Kidney tubule cell (primary cell): ENCODE measurements around the gene FRYL.
"Not testable (repeated sequence)": the region's sequence is repeated elsewhere in the genome, so short reads cannot be mapped to it uniquely, and the experiment has no call there.

ENCODE experiments used
- DNase-seq: peaks from one replicate; pipeline ENCODE4 v3.0.0-alpha.2; 2018; ENCODE audit warnings: low spot score

FRYL gene

DNA sequence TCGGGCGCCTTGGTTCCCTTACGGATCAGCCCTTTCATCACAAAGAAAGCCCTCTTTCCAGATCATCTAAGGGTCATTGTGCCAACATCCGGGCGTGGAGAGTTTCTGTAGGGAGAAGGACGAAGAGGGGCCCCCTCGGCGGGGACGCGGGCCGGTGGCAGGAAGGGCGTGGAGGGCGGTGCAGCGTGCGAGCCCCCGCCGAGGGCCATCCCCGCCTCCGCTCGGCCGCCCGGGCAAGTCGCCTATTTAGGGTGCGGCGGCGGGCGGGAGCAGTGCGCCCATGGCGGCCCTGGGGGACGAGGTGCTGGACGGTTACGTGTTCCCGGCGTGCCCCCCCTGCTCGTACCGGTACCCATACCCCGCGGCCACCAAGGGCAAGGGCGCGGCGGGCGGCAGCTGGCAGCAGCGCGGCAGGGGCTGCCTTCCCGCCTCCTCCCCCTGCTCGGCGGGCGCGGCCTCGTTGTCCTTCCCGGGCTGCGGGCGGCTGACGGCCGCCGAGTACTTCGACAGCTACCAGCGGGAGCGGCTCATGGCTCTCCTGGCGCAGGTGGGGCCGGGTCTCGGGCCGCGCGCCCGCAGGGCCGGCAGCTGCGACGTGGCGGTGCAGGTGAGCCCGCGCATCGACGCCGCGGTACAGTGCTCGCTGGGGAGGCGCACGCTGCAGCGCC lies 289.9 kb downstream of the FRYL start, which contains the start of gene ZAR1:
ZAR1 (plus strand) TSS at position 241 of the 668 bp plus-strand sequence; CDS start at position 281, 40 bp downstream.
- DNase-seq: no peak

DNA sequence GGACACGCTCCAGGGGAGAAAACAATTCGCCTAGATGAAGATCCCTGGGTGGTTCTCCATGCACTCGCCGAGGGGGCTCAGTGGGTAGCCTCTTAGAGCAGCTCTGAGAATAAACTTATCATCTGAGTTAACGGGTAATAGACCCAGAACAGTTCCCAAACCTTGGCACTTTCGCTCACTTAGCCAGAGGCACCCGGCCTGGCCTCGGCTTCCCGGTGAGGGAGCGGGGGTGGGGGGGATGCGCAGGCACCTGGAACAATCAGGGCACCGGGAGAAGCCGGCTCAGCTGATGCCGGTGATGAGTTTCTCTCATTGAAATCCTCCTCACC lies 290.4 kb downstream of the FRYL start:
- no peak for DNase-seq

DNA sequence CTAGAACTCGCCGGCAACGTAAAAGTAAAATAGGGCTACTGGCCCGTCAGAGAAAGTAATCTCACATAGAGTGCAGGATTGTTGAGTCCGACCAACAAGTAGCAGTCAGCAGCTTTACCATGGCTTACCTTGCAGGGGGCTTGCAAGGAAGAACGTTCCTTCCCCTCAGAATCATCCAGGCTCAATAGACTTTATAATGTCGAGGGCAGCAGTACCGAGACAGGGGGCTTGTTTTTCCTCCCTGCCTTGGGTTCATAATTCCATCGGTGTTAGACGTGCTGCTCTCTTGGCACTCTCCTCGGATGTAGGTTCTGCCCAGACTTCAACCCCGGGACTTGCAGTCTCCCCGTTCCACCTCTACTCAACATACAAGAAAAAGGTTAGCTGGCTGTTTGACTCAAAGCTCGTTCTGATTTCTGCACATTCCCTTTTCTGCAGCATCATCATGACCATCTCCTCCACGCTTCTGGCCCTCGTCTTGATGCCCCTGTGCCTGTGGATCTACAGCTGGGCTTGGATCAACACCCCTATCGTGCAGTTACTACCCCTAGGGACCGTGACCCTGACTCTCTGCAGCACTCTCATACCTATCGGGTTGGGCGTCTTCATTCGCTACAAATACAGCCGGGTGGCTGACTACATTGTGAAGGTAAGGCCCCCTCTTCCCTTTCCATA lies 295.4 kb downstream of the FRYL start:
- DNase-seq: no peak

DNA sequence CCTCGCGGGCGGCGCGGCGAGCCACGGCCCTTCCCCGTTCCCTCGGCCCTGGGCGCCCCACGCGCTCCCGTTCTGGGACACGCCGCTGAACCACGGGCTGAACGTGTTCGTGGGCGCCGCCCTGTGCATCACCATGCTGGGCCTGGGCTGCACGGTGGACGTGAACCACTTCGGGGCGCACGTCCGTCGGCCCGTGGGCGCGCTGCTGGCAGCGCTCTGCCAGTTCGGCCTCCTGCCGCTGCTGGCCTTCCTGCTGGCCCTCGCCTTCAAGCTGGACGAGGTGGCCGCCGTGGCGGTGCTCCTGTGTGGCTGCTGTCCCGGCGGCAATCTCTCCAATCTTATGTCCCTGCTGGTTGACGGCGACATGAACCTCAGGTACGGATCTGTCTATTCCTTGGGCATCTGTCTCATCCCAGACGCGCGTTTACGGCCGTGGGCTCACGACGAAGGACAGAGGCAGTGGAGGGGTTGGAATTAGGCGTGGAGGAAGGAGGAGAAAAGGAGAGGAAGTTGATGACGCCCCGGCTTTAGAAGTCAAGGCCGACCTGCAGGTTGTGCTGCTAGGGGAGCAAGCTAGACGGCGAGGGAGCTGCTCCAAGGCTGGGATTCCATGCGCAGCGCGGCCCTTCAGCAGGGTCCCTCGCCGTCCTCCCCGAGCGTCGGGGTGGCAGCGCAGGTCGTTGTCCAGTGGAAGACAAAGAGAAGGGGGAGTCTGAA lies 296.1 kb downstream of the FRYL start:
- no peak for DNase-seq

DNA sequence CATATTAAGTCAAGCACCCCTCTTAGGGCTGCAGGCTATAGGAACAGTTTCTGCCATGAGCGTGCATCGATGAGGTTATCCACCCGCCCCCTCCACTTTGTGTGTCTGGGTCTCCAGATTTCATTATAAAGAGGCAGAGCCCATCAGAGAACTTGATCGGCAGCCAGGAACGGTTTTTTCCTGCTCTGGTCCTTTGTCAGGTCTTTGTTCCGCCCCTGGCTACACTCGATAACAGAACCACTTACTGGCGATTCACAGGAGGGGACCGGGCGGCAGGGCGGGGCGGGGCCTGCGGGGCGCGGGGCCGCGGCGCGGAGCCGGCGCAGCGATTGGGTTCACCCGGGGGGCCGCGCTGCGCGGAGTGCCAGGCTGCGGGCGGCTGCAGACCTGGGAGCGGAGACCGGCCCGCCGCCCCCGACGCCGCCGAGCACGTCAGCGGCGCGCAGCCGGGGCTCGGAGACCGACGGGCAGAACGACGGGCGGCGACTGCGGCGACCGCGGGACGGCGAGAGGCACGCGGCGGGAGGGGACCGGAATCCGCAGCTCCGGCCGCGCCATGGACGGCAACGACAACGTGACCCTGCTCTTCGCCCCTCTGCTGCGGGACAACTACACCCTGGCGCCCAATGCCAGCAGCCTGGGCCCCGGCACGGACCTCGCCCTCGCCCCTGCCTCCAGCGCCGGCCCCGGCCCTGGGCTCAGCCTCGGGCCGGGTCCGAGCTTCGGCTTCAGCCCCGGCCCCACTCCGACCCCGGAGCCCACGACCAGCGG lies 296.9 kb downstream of the FRYL start, which contains the start of gene SLC10A4:
SLC10A4 (plus strand) TSS at position 338 of the 771 bp plus-strand sequence; CDS start at position 557, 219 bp downstream.
- no peak for DNase-seq

DNA sequence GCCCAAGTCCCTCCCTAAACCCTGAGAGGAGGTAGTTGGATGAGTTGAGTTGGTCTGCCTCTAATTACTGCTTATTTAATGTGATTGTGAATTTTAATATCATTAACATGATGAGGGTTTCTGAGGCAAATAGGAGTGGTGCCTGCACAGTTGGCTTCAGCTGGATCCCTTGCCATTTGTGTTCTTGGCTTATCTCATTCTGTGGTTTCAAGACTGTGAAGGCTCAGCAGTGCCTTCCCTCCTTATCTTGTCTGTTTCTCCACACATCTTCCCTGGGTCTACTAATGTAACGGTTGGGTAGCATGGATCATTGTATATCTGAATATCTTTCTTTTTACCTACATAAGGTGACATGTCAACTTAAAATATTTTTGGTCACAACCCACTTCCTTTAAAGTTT lies 298.5 kb downstream of the FRYL start:
- DNase-seq: no peak

GRCh38 chr4:48478273-48478672 lies 301.8 kb downstream of the FRYL start:
- DNase-seq: no peak

DNA sequence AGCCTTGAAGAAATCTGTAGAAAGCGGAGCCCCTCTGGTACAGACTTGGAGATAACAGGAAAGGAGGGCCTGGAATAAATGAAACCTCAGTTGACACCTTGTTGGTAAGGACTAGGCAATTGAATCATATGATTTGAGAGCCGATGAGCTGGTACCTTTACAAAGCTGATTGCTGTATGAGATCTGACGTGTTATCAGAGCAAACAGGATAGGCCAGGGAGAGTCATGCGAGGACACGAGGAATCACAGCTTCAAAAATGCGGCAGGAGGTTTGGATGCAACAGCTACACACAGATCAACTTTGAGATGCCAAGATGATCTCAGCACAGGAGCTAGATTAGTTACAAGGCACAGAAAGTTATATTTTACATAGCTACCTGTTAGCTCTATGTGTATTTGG lies 304.3 kb downstream of the FRYL start:
- DNase-seq: no peak

- DNase-seq: no peak
Observed at GRCh38 chr4:48472794-48473193, 307.3 kb downstream of the FRYL start.

GRCh38 chr4:48470570-48470969 lies 309.5 kb downstream of the FRYL start:
- DNase-seq: peak; percentile 6

GRCh38 chr4:48470137-48470536 lies 309.9 kb downstream of the FRYL start:
- no peak for DNase-seq

DNA sequence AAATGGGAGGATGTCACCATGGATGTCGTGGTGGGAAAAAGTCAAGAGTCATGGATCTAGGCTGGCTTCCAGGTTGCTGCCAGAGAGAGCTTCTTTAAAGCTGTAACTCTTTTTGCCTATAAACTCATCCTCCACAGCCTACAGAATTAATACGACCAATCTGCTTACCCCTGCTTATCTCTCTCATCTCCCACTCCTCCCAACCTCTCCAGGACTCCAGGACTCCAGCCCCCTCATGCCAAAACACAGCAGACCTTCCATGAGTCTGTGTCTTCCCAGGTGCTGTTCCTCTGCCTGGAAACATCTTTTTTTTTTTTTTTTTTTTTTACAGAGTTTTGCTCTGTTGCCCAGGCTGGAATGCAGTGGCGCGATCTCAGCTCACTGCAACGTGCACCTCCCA lies 312.2 kb downstream of the FRYL start:
- DNase-seq: no peak

DNA sequence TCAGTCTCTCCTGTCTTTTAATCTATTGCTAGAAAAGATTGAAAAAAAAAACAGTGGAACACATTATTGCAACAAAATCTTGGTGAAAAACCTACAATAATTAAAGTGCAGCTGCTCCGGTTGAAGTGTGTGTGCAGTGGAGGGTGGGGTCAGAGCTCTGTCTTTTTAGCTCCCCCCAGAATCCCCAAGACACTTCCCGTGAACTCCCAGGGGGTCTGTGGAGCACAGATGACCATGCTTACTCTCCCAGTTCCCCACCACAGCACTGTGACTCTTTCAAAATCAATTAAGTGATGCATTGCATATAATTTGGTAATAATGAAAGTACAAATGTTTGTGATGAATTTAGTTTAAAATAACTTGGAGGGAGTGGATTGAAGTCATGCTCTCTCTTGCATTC lies 312.6 kb downstream of the FRYL start:
- DNase-seq: no peak

DNA sequence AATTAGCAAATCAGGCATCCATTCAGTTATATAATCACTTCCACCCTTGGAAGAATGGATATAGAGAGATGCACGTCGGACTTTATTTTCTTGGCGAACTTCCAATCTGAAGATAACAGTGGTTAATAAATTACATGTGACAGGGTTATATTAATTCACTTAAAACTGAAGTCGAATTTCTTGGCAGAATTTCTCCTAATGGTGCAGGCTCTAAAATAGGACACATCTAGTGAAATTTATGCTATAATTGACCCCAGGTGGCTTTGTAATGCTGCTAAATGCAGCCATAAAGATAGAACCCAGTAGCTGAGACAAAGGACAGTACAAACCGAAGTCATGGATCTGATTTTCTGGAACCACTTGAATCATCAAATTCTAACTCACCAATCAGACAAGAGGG lies 317.7 kb downstream of the FRYL start:
- DNase-seq: no peak

- DNase-seq: no peak
Observed at GRCh38 chr4:48461000-48461399, 319.1 kb downstream of the FRYL start.

DNA sequence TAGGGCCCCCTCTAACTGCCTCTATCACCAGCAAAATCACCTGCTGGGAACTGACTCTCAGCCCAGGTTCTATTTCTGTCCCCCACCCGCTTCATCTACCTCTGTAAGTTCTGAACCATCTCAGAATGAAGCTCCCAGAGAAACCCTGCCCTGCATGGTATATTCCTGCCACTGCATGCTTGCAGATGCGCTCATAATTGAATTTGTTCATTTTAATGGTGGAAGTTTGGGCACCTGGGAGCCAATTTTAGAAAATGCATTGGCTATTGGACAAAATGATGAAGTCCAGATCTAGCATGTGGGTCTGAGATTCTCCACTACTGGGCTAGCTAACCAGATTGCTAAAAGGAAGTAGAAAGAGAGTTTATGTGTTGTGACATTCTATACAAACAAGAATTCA lies 325.5 kb downstream of the FRYL start:
- DNase-seq: no peak

GRCh38 chr4:48451656-48452055 lies 328.4 kb downstream of the FRYL start:
- DNase-seq: not testable (repeated sequence)

- no peak for DNase-seq
Observed at GRCh38 chr4:48450740-48451139, 329.3 kb downstream of the FRYL start.

- DNase-seq: no peak
Observed at GRCh38 chr4:48449151-48449550, 330.9 kb downstream of the FRYL start.
